CD4-positive, alpha-beta T cell (primary cell): ENCODE results near the gene BRIX1. TPM values are rescaled to one million over a fixed set of nuclear protein-coding genes. Genes with fewer than 3 reads are reported as not detected.

Experiments used
- ATAC-seq: fragments of 200-7000 bp; cut with Tn5 transposase; one replicate; pipeline ENCODE4 v1.10.0; 2022; ENCODE audit warnings: mild to moderate bottlenecking; ENCODE audit not compliant: poor library complexity
- CTCF ChIA-PET: fragments of 350-600 bp; sonication (Branson Sonifier 250); formaldehyde crosslinking; loops from one replicate; lab custom pipeline; 2021; ENCODE audit warnings: antibody characterized with exemption, inconsistent platforms; lab: Charles Lee
- POLR2A ChIA-PET: fragments of 350-600 bp; sonication (Branson Sonifier 250); formaldehyde crosslinking; loops from one replicate; lab custom pipeline; 2021; ENCODE audit warnings: antibody characterized with exemption, inconsistent platforms; lab: Charles Lee
- DNase-seq, 14 experiments: peaks; one replicate each; pipeline ENCODE4 v3.0.0-alpha.2; 2013 to 2020; ENCODE audit warnings: mixed read lengths in 2 of 14
- H3K27ac ChIP-seq, 2 donors: one replicate each; pipeline versions ENCODE4 v1.5.1 to v1.7.0; 2013; ENCODE audit warnings: low read length in 2 of 2, low read depth in 1 of 2, mild to moderate bottlenecking in 1 of 2
- H3K27me3 ChIP-seq, 2 experiments: 1 replicate in 1 of 2; 2 replicates in 1 of 2; pipeline versions ENCODE4 v1.6.1 to v1.7.0; 2013; ENCODE audit warnings: low read length in 2 of 2, control low read depth in 1 of 2, mild to moderate bottlenecking in 1 of 2, moderate library complexity in 1 of 2; ENCODE audit not compliant: insufficient read depth in 2 of 2, control insufficient read depth in 1 of 2
- H3K36me3 ChIP-seq: one replicate; pipeline ENCODE4 v1.6.1; 2013; ENCODE audit warnings: low read length, control low read depth; ENCODE audit not compliant: insufficient read depth
- H3K4me1 ChIP-seq: one replicate; pipeline ENCODE4 v1.6.1; 2013; ENCODE audit warnings: low read length, control low read depth; ENCODE audit not compliant: insufficient read depth
- H3K4me3 ChIP-seq: one replicate; pipeline ENCODE4 v1.5.1; 2013; ENCODE audit warnings: mild to moderate bottlenecking, low read length, moderate library complexity
- H3K9me3 ChIP-seq, 2 experiments: 1 replicate in 1 of 2; 2 replicates in 1 of 2; pipeline versions ENCODE4 v1.6.1 to v1.7.0; 2013; ENCODE audit warnings: low read length in 2 of 2, mild to moderate bottlenecking in 2 of 2, control low read depth in 1 of 2, moderate library complexity in 1 of 2; ENCODE audit not compliant: control insufficient read depth in 1 of 2, insufficient read depth in 1 of 2
- H3K27ac Mint-ChIP-seq: one replicate; pipeline ENCODE4 v1.8.0; 2020; ENCODE audit warnings: mixed read lengths
- H3K27me3 Mint-ChIP-seq: one replicate; pipeline ENCODE4 v1.8.0; 2021; ENCODE audit warnings: mixed read lengths
- H3K36me3 Mint-ChIP-seq: one replicate; pipeline ENCODE4 v1.8.0; 2021; ENCODE audit warnings: low read depth, mixed read lengths
- H3K4me1 Mint-ChIP-seq: one replicate; pipeline ENCODE4 v1.8.0; 2021; ENCODE audit warnings: low read depth, mixed read lengths
- H3K4me3 Mint-ChIP-seq: one replicate; pipeline ENCODE4 v1.8.0; 2020; ENCODE audit warnings: mild to moderate bottlenecking, mixed read lengths
- H3K9me3 Mint-ChIP-seq: one replicate; pipeline ENCODE4 v1.8.0; 2020; ENCODE audit warnings: mixed read lengths
- intact Hi-C, 2 experiments: fragments of 100-400 bp; cut with DNase I in 1 of 2; cut with micrococcal nuclease in 1 of 2; formaldehyde crosslinking; loops; one replicate each; pipeline versions ENCODE4 v1.15.1 to v1.9.0; 2023 to 2025; cut with DNase I, micrococcal nuclease
- total RNA-seq, 174 experiments: library from RNA in 2 of 174; stranded (reverse) in 2 of 174; gene quantifications; one replicate each; pipeline ENCODE4 v1.2.3 and lab custom pipeline; 2021 to 2026
- TF ChIP-seq, protein P1 (sequence below): fragments of 200-600 bp; IDR thresholded peaks from one replicate; pipeline ENCODE4 v1.8.0; 2022; ENCODE audit warnings: antibody characterized with exemption, mild to moderate bottlenecking

Gene BRIX1
- total RNA-seq, 2 experiments from 2014 or later = 29.7 to 30.2 TPM

- Mint-ChIP-seq H3K27me3 (no peaks in the 10 kb centered on the region), H3K4me3 (peak overlapping the region; percentile 99), H3K36me3 (peaks cover 47% of the 10 kb centered on the region), H3K27ac (peak overlapping the region; percentile 95), H3K4me1 (peaks cover 37% of the 10 kb centered on the region), H3K9me3 (no peaks in the 10 kb centered on the region)
- ChIA-PET CTCF (interaction anchor here (0.7 to 2.6 kb wide), 3 partner anchors 14 to 1312 kb away, joined by 3 to 16 read pairs (median 3); partner anchors contain the start of genes BRIX1, NADK2 and RAD1), POLR2A (interaction anchor here (0.6 to 3.6 kb wide), 23 partner anchors 9 to 1946 kb away, joined by 3 to 217 read pairs (median 6); partner anchors contain the start of genes AMACR, BRIX1, IL7R and LMBRD2)
- intact Hi-C loops = loop anchor here (1.0 to 10.0 kb wide), 7 partner anchors 15 to 1315 kb away; partner anchors contain the start of genes BRIX1 (in 2 of the 2), LMBRD2 (in 2 of the 2), NADK2 (in 2 of the 2) and RAD1 (in 2 of the 2)
- Histone ChIP-seq H3K27ac (peak overlapping the region; percentile 39 to 72), H3K9me3 (no peaks in the 10 kb centered on the region), H3K36me3 (peaks cover 29% of the 10 kb centered on the region), H3K4me1 (peaks cover 21% of the 10 kb centered on the region), H3K27me3 (no peaks in the 10 kb centered on the region), H3K4me3 (peak overlapping the region; percentile 88)
- peak; percentile 62 for ATAC-seq
- TF ChIP-seq, protein P1, sequence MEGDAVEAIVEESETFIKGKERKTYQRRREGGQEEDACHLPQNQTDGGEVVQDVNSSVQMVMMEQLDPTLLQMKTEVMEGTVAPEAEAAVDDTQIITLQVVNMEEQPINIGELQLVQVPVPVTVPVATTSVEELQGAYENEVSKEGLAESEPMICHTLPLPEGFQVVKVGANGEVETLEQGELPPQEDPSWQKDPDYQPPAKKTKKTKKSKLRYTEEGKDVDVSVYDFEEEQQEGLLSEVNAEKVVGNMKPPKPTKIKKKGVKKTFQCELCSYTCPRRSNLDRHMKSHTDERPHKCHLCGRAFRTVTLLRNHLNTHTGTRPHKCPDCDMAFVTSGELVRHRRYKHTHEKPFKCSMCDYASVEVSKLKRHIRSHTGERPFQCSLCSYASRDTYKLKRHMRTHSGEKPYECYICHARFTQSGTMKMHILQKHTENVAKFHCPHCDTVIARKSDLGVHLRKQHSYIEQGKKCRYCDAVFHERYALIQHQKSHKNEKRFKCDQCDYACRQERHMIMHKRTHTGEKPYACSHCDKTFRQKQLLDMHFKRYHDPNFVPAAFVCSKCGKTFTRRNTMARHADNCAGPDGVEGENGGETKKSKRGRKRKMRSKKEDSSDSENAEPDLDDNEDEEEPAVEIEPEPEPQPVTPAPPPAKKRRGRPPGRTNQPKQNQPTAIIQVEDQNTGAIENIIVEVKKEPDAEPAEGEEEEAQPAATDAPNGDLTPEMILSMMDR = no peak
- peak; percentile 65 to 93 (median 76) for DNase-seq
Observed at GRCh38 chr5:34929720-34930461, 14.4 kb downstream of the BRIX1 start.

DNA sequence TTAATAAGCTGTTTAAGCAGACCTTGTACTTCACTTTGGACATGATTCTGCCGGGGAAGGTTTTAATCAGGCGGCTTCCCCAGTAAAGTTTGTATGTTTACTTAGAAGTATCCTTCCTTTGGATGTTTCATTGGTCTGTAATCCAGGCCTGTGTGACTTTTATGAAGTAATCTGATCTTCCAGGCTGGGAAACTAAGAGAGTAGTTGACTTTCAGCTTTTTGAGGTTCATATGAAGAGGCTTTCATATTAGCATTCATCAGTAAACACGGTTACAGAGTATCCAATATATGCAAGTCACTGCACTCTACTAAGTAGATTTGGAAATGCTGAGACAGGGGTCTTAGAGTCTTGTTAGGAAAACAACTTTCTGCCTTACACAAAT is 14.9 kb downstream of the BRIX1 start:
- TF ChIP-seq, protein P1 = no peak
- ChIA-PET POLR2A (interaction anchor here (0.6 to 3.6 kb wide), 15 partner anchors 9 to 1579 kb away, joined by 3 to 217 read pairs (median 6); partner anchors contain the start of genes AMACR, BRIX1, IL7R and LMBRD2), CTCF (interaction anchor here (0.7 to 2.6 kb wide), 3 partner anchors 15 to 1312 kb away, joined by 3 to 16 read pairs (median 3); partner anchors contain the start of genes BRIX1, NADK2 and RAD1)
- peaks cover 21% of the 10 kb centered on the region for H3K4me1 ChIP-seq
- peak overlapping the region; percentile 95 for H3K27ac Mint-ChIP-seq
- ATAC-seq = no peak
- no peaks in the 10 kb centered on the region for H3K9me3 ChIP-seq
- peak overlapping the region; percentile 99 for H3K4me3 Mint-ChIP-seq
- no peaks in the 10 kb centered on the region for H3K27me3 ChIP-seq
- H3K27ac ChIP-seq = peak overlapping the region; percentile 39 to 72
- peak overlapping the region; percentile 88 for H3K4me3 ChIP-seq
- H3K4me1 Mint-ChIP-seq = peaks cover 37% of the 10 kb centered on the region
- H3K36me3 ChIP-seq = peaks cover 28% of the 10 kb centered on the region
- no peaks in the 10 kb centered on the region for H3K27me3 Mint-ChIP-seq
- no peak for DNase-seq
- no peaks in the 10 kb centered on the region for H3K9me3 Mint-ChIP-seq
- peaks cover 47% of the 10 kb centered on the region for H3K36me3 Mint-ChIP-seq
- intact Hi-C loops = loop anchor here in 1 of 2 experiments (2.0 to 10.0 kb wide), 3 partner anchors 684 to 1222 kb away; partner anchors contain the start of genes LMBRD2, SKP2 and SPEF2

DNA sequence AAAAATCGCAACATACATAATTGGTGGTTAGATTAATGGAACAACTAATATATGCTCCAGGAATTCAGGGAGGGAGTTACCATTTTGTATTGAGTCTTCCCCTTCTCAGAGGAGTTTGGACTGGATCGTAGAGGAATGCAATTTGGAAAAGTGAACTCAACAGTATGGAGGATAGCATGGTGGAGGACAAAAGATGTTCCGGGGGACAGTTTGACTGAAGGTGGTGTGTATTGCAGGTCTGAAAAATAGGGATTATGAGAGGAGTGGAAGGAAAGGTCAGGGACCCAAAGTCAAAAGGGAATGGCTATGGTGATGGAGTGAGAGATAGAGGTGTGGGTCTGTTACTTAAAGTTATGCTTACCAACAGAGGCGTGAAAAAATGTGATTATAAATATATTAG is 15.4 kb downstream of the BRIX1 start:
- Mint-ChIP-seq H3K27ac (peak overlapping the region; percentile 95), H3K36me3 (peaks cover 47% of the 10 kb centered on the region), H3K4me1 (peaks cover 37% of the 10 kb centered on the region), H3K27me3 (no peaks in the 10 kb centered on the region), H3K4me3 (peak overlapping the region; percentile 99), H3K9me3 (no peaks in the 10 kb centered on the region)
- H3K4me3 ChIP-seq = peak overlapping the region; percentile 88
- TF ChIP-seq, protein P1 = no peak
- H3K9me3 ChIP-seq = no peaks in the 10 kb centered on the region
- CTCF ChIA-PET = interaction anchor here (1.0 kb wide), 1 partner anchor 994 kb away, joined by 3 read pairs; no protein-coding TSS in a partner anchor
- peaks cover 21% of the 10 kb centered on the region for H3K4me1 ChIP-seq
- POLR2A ChIA-PET = interaction anchor here (0.6 to 3.6 kb wide), 6 partner anchors 8 to 1579 kb away, joined by 3 to 217 read pairs (median 12); partner anchors contain the start of genes AMACR, BRIX1, NADK2 and RAD1
- no peak for DNase-seq
- intact Hi-C loops = loop anchor here in 1 of 2 experiments (2.0 to 10.0 kb wide), 3 partner anchors 684 to 1221 kb away; partner anchors contain the start of genes LMBRD2, SKP2 and SPEF2
- no peak overlapping the region for H3K27ac ChIP-seq
- H3K36me3 ChIP-seq = peaks cover 28% of the 10 kb centered on the region
- no peaks in the 10 kb centered on the region for H3K27me3 ChIP-seq
- no peak for ATAC-seq
